ENCODE data around the gene BEAN1.

Gene BEAN1

DNA sequence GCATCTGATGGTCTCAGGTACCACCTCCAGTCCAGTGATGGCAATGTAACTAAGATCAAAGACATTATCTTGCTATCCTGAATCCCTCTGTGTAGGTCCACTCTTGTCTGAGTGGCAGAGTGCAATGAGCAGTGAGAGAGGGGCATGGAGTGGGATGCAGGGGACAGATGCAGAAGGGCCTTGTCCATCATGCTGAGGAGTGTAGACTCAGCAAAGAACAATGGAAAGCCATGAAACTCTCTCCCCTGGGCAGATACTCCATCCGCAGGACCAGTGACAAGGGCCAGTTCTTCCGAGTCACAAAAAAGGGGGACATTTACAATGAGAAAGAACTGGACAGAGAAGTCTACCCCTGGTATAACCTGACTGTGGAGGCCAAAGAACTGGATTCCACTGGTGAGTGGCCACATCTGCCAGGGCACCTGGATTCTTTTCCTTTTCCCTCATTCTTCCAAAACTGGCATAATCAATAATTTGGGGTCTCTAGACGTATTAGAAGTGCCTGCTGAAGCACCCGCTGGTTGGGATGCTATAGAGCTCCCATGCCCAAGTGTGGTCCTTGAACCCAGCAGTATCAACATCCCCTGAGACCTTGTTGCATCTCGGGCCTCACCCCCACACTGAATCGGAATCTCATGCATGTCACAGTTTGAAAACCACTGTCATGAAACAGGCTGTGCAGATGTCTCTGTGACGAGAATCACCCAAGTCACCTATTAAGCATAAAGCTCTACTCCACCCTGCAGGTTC, 31.1 kb upstream of the BEAN1 start:
- no peak for DNase-seq

DNA sequence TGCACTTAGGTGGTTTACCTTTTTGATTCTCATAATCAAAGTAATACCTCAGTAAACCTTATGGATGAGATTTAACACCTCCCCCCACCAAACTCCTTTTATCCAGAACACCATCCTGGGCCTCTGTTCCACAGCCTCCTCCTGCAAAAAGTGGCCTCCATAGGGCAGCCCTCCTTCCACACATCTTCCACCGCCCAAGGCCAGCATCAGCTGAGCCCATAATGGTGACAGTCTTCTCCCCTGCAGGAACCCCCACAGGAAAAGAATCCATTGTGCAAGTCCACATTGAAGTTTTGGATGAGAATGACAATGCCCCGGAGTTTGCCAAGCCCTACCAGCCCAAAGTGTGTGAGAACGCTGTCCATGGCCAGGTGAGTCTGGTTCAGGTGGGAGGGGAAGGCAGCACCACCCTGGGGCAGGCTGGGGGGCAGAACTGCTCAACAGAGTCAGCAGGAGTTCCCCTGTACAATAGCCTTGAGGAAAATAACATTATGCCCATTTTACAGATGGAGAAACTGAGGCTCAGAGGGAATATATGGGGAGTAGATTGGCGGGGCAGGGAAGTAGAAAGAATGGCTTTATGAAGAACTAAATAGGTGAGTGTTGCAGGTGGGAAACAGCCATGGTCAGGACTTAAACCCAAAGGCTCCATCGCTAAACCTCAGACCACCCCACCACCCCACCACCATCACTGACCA, 29.2 kb upstream of the BEAN1 start:
- DNase-seq, result no peak

DNA sequence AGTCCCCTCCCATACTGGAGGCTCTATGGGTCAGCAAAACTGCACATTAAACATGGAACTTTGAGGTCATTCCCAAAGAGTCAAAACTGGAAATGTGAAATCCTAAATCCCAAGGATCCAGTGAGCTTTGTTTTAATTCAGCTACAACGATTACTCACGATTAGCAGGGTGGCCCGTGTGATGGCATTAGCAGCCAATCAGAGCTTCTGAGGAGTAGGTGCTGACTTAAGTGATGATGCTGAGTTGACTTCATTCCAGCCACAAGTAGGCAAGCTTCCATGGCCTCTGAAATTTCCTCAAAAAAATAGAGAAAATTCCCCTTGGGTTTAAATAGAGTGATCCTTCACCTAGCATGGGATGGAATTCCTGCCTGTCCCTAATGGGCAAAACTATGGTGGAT, 28.1 kb upstream of the BEAN1 start:
- DNase-seq, result no peak

DNA sequence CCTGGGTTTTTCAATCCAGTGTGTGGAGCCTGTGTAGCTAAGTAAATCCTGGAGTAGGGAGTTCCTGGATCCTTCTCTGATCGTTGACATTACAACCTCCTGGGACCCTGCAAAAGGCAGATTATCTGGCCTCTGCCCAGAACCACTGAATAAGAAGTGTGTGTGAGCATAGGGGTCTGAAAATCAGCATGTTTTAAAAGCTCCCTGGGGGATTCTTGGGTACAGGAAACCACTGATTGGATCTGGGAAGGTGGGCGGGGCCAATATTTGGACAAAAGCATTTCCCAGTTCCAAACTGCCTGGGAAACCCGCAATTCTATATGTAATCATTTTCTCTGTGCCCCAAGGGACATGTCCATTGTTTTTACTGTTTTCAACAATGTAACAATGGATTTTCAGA, 27.2 kb upstream of the BEAN1 start:
- DNase-seq, result no peak

DNA sequence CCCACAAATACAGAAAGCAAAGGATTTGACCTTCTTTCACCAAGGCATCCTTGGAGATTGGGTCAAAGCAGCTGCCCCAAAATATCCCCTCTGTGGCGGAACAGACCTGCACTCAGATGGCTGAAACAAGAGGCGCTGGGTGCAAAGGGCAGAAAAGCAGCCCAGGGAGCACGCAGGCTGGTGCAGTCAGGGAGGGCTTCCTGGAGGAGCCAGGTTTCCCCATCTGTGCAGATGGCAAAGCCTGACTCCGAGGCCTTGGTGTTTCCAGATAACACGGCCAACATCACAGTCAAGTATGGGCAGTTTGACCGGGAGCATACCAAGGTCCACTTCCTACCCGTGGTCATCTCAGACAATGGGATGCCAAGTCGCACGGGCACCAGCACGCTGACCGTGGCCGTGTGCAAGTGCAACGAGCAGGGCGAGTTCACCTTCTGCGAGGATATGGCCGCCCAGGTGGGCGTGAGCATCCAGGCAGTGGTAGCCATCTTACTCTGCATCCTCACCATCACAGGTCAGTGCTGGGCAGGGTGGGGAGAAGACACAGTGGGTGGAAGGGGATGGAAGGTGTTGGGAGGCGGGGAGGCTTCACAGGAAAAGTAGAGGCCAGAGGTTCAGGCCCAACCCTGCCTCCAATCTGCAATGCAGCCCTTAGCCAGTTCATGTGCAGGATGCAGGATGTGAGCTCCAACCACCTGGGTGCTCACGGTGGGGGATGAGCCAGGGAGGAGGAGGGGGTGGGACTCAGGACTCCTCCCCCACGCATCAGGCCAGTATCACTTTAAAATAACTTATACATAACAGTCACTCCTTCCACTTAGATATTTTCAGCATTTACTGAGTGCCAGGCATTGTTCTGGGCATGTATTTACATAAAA, 26.4 kb upstream of the BEAN1 start:
- no peak for DNase-seq

- no peak for DNase-seq
Observed at GRCh38 chr16:66401610-66402009, 25.5 kb upstream of the BEAN1 start.

- no peak for DNase-seq
Observed at GRCh38 chr16:66402166-66402565, 24.9 kb upstream of the BEAN1 start.

- DNase-seq, result no peak
Observed at GRCh38 chr16:66402591-66403230, 24.4 kb upstream of the BEAN1 start.

DNA sequence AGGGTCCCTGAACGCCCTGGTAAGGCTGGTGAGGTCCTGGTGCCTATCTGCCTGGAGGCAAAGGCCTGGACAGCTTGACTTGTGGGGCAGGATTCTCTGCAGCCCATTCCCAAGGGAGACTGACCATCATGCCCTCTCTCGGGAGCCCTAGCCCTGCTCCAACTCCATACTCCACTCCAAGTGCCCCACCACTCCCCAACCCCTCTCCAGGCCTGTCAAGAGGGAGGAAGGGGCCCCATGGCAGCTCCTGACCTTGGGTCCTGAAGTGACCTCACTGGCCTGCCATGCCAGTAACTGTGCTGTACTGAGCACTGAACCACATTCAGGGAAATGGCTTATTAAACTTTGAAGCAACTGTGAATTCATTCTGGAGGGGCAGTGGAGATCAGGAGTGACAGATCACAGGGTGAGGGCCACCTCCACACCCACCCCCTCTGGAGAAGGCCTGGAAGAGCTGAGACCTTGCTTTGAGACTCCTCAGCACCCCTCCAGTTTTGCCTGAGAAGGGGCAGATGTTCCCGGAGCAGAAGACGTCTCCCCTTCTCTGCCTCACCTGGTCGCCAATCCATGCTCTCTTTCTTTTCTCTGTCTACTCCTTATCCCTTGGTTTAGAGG, 23.5 kb upstream of the BEAN1 start:
- no peak for DNase-seq

DNA sequence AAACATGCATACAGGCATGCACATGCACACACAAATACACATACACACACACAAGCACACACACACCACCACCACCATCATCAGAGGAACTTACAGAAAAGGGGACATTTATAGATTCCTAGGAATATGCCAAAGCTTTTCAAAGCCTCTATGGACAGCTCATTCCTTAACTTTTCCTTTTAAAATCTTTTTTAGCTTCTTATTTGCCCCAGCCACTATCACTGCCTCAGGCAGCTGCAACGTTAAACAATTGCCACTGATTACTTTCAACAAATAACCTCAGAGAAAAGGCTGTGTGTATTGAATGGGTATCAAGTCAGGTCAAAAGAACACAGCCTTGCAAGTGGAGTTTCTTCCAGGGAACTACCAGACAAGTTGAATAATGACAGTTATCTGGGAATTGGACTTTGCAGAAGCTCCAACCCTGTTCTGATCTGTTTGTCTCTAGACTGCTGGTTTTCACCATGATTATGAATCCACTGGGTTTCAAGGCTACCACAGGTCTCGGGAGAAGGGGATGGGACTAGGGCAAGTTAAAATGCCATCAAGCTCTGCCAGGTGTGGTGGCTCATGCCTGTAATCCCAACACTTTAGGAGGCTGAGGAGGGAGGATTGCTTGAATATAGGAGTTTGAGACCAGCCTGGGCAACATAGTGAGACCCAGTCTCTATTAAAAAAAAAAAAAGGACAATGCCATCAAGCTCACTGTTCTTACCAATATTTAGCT, 21.9 kb upstream of the BEAN1 start:
- DNase-seq, result no peak

DNA sequence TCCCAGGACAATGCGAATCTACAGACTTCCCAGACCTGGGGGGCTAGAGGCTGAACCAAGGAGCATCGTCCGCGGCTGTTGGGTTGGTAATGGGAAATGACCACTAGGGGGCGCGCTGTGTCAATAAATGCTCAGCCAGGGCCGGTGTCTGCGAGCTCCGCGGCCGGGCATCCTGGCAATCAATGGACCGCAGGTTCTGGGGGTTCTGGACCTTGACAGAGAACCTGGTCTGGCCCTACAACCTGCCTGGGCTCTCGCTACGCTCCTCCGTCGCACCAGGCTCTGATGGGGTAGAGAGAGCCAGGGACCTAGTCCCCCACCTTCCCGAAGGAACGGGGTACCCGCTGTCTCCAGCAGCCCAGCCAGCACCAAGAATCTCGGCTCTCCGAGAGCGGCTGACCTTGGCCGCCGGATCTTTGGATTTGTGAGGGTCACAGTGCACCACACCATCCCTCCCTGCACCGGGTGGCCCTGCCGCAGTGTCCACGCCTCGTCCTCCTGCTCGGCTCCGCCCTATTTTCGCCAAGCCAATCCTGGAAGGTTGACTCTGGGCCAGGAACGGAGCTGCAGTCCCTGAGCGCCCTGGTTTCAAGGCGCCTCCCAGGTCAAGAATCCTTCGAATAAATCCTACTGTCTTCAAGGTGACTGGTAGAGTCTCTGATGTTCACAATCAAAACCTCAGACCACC, 20.4 kb upstream of the BEAN1 start:
- peak; percentile 26 for DNase-seq

DNA sequence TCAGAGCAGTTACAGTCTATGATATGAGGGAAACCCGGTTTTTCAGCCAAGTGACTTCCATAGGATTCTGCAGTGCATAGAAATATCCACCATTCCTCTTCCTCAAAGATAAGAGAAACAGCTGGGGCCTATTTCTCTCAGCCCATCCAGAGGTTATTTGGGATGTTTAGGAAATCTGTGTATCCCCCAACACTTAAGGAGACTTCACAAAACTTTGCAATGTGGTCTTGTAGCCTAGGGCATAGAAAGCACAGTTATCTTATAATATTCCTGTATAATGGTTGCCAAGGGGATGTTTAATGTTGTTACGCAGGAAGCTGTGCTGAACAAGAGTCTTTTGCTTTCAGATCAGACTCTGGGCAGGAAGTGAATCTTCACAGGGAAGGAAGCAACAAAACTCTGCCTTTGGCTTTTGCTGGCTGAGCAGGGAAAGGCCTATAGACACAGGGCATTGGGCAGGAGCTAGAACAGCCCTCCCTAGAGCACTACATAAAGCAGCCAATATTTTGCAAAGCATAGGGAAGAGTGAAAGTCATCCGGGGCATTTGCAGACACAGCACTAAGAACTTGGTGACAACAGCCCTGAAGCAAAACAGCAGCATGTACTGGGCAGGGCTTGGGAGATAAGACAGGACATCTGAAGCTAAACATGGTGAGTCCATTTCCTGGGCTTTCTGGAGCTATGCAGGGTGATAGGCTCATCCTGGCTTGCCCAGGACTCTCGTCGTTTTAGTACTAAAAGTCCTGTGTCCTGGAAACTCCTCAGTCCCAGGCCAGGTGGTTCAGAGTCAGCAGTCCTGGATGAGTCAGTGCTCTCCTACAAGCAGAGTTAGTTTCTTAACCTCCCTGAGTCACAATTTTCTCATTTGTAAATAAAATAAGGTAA, 18.7 kb upstream of the BEAN1 start:
- DNase-seq, result peak; percentile 41

- no peak for DNase-seq
Observed at GRCh38 chr16:66409156-66409555, 17.9 kb upstream of the BEAN1 start.

DNA sequence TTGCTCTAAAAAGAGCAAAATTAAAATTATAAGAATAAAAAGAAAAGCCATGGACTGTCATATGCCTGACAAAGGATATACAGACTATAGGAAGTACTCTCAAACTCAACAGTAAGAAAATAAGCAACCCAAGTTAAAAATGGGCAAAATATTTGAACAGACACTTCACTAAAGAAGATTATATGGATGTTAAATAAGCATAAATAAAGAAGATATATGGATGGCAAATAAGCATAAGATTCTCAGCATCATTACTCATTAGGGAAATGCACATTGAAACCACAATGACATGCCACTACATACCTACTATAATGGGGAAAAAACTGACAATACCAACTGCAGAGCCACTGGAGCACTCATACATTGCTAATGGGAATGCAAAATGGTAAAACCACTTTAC, 14.9 kb upstream of the BEAN1 start:
- DNase-seq, result no peak

- no peak for DNase-seq
Observed at GRCh38 chr16:66414891-66415290, 12.2 kb upstream of the BEAN1 start.

- no peak for DNase-seq
Observed at GRCh38 chr16:66416136-66416535, 11.0 kb upstream of the BEAN1 start.

GRCh38 chr16:66416939-66417700, 10.0 kb upstream of the BEAN1 start:
- DNase-seq, result no peak

DNA sequence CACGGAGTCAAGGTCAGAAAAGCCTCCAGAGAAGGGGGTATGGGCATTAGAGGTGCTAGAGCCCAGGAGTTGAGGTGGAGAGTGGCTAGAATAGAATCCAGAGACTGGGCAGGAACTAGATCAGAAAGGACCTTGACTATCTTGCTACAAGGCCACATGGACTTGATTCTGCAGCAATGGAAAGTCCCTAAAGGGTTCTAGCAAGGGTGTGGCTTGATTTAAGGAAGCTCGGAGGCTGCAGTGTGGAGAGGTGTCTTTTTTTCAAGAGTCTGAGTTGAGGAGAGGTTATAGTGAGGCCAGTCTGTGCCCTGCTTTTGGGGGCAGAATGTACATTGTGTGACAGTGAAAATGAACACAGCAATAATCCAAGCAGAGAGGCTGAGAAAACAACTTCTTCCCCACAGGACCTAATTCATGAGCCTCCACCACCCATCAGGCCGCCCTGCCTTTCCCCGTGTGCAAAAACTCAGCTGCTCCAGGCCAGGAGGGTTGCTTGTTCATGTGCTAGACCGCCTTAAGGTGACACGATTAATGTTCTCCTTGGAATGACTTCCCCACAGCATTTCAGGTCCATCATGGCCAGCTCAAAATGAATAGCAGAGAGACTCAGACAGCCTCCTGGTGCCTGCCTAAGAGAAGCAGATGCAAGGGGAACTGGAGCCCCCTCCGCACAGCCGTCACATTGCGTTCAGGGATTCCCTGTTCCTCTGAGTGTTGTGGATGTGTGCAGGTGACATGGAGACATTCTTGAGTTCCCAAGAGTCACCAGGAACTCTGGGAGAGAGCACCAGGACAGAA, 8.7 kb upstream of the BEAN1 start:
- DNase-seq, result no peak

GRCh38 chr16:66419527-66419926, 7.6 kb upstream of the BEAN1 start:
- no peak for DNase-seq

All from NCI-H526 treated with DMSO at 0.1 percent for 48 hours (cell line).